ENCODE measurements around the gene NAT9.

The NAT9 gene

DNA sequence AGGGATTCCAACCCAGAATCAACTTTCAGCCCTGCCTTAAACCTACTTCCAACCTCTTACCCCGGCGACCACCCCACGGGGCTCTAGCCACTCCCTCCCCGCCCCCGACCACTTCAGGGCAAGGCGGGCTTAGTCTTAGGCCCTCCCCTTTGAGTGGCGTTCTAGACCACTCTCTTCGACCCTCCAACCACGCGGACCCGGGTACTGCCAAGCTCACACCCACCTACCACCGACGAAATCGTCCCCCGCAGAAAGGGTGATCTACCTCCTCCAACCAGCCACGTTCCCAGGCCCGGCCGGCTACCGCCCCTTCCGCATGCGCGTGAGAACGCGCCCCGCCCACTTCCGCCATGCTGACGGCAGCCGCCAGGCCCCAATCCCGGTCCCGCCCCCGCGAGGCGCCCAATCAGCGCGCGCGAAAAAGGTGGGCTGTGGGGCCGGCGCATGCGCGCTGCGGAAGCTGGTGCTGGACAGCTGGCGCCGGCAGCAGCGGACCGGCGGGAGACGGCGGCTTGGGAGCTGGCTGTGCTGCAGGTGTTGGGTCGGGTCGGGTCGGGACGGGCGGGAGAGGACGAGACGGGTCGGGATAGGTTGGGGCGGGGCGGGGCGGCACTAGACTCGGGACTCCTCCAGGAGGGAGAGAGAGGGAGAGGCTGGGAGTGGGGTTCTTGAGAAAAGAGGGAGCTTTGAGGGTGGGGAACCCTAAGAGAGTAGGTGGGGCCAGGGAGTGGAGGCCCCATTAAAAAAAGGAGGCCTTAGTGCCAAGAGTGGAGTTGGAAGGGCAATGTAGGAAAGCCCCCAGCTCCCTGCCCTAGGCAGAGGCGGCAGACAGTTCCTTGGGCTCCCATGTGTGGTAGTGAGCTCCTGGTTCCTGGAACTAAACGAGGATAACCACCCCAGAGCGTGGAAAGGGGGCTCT, at the start of gene NAT9:
NAT9 (minus strand) TSS at position 302 of the 919 bp plus-strand sequence. CDS start 647 bp downstream, outside the sequence.
- peak; percentile 99 for DNase-seq (ENCODE audit: low read depth)

DNA sequence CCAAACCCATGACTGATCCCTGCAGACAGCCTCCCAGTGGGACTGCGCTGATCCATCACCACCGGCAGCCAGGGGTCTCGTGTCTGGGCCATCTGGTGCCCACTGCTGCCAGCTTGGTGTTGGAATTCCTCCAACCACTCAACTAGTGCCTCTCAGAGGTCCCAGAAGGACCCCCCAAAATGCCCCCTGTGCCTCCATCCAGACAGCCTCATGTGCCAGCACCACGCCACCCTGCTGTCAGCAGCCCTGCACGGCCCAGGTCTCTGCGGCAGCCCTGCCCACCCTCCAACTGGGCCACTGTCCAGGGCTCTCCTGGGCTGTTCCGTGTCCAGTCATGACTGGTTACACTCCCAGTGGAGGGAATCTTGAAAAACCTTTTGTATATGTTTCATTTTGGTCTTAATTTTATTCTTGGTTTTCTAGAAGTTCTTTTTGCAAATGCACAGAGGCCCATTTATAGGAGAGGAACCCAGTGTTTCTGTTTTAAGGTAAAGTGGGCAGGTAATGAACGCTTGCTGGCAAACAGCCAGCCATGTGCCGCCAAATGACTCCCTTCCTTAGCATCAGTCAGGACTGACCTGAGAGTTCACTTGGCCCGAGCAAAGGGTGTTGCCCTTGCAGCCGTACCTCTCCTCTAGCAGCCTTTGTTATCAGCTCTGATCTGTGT, 48.9 kb upstream of the NAT9 start:
- DNase-seq (ENCODE audit: low read depth) = no peak

GRCh38 chr17:74822939-74823367, 46.8 kb upstream of the NAT9 start:
- DNase-seq (ENCODE audit: low read depth) = no peak

- no peak for DNase-seq (ENCODE audit: low read depth)
Observed at GRCh38 chr17:74822335-74822938, 46.3 kb upstream of the NAT9 start.

- DNase-seq (ENCODE audit: low read depth) = no peak
Observed at GRCh38 chr17:74821655-74822334, 45.6 kb upstream of the NAT9 start.

DNA sequence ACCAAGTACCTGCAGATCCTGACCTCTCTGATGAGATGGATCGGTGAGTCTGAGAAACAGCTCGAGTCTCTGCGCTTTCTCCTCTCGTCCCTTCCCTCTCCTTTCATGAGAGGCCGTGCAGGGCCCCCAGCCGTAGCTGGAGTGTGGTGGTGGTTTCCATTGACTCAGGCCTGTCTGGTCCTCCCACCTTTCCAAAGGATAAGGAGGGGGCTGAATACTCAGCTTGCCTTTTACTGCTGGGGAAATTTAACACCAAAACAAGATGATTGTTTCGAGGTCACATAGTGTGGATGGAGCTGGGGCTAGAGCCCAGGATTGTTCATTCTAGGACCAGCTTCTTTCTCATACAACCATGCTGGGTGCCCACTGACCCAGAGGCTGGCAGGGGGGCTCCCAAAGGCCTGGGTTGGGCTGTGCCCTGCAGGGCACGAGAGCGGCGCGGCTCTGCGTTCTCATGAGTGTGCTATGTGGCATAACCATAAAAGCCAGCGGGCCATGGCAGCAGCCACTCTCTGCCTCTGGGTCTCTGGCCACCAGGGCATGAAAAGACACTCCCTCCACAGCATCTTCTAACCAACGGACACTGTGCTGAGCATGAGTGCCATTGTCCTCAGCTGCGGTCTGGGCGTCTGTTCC, 43.8 kb upstream of the NAT9 start:
- no peak for DNase-seq (ENCODE audit: low read depth)

DNA sequence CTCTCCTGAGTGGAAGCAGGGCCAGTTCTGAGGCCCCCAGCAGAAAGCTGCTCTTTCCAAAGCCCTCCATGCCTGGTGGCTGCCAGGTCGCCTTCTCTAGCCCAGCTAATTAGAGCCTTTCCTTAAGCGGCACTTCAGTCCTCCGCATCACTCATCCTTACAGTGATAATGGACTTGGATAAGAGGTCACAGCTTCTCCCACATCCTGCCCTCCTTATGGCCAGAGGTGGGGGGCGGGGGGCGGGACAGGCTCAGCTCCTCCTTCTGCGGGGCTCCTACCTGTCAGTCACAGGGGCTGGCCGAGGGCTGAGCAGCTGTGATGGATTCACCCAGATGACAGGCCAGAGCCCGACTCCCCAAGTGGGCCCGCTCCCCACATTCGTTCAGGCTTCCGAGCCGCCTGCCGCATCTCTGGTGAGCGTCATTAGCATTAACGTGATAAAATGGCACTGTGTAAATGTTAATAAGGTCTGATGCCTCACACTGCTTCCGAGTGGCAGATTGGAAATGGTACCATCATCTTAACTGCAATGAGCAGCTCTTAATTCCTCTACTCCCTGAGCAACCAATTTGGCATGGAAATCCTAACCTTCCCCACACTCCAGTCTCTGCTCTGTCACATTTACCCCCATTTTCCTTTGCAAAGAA, 42.3 kb upstream of the NAT9 start:
- DNase-seq (ENCODE audit: low read depth) = no peak

- DNase-seq (ENCODE audit: low read depth) = no peak
Observed at GRCh38 chr17:74816905-74817620, 40.9 kb upstream of the NAT9 start.

DNA sequence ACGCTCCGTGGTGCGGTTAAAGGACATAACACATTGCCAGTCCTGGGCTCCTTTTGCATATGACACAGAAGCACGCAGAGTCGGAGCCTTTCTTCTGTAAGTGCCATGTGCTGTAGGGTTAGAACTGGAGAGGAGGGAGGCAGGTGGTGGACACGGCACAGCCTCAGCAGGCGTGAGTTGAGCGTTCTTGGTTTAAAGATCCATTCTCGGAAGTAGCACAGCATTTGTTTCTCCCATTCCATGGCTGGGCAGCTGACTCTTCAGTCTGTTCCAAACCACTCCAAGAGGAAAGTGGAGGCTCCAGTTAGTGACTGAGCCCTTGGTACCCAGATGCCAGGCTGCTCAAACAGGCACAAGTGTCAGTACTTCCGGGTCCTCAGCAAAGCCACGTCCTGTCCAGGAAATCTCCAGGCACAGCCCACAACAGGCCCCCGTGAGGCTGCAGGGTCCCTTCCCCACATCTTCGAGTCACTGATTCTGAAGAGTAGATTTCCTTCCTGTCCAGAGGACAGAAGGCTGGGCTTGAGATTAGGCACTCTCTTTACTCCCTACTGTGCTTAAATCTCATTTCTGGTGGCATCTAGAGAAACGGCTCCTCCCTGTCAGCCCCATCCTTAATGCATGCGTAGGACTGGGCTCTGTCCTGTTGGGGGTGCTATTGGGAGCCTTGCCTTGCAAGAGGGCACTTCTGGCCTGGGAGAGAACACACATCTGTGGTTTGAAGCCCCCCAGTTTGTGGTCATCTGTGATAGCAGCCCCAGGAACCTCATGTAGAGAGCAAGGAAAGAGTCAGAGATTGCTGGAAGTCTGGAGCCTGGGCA, 39.6 kb upstream of the NAT9 start:
- DNase-seq (ENCODE audit: low read depth) = no peak

- no peak for DNase-seq (ENCODE audit: low read depth)
Observed at GRCh38 chr17:74815067-74815466, 38.9 kb upstream of the NAT9 start.

DNA sequence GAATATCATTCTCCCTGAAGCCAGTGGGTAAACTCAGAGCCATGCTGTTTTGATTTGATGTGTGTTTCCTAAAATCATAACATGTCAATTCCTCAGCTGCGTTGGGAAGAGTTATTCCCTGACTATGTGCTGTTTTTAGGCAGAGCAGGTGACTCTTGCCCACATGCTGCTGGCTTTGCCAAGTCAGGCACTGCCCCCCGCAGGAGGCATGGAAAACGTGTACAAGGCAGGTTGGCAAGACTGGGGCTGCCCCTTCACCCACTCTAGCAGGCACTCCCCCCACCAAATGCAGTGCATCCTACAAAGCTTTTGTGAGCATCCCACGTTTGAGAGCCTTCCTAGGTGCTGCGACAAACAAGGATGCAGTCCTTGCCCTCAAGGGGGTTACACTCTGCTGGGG, 38.3 kb upstream of the NAT9 start:
- no peak for DNase-seq (ENCODE audit: low read depth)

- no peak for DNase-seq (ENCODE audit: low read depth)
Observed at GRCh38 chr17:74812109-74813009, 36.2 kb upstream of the NAT9 start.

DNA sequence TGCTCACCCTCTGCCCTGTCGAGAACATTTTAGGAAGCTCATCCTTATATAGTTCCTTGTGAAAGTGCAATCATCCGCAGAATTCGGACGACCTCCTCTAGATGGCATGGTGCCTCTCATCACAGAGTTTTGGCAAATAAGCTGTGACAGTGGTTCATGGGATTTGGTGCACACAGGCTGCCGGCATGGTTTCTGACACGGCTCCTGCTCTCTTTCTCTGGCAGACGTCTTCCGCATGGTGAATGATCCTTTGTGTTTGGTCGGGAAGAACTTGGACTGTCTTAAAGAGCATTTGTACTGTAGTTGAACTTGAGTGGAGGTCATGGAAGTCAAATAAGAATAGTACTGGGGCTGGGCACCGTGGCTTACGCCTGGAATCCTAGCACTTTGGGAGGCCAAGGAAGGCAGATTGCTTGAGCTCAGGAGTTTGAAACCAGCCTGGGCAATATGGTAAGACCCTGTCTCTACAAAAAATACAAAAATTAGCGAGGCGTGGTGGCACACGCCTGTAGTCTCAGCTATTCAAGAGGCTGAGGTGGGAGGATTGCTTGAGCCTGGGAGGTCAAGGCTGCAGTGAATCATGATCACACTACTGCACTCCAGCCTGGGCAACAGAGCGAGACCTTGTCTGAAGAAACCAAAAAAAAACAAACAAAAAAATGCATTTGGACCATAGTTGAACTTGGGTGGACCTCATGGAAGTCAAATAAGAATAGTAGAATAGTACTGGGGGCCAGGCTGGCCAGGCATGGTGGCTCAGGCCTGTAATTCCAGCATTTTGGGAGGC, 34.7 kb upstream of the NAT9 start:
- no peak for DNase-seq (ENCODE audit: low read depth)

DNA sequence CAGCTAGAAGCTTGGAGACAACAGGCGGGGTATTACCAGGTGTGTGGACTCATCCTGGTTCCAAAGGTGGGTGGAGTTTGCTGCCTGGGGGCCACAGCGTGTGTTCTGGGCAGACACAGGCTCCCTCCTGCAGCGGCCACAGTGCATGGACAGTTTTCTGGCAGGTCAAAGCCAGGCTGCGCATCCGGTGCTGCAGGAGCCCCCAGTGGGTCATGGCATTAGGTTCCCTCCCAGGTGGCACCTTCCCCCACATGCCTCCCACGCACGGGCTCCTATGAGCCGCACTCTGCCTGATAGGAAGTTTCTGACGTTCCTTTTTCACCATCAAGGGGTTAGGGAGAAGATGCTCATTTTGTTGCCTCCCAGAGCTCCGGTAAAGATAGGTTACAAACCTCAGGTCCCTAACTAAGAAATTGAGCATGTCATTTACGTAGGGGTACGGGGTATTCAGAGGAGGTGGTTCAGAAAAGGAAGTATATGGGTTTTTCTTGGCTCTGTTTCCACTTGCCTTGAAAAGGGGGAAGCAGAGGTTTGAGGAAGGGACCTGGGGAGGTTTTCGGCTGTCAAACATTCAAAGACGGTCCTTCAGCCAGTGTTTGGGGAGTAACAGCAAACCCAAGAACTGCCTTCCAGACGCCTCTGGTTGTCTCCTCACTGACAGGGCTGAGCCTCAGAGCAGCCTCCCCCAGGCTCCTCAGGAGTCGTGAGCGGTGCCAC, 32.7 kb upstream of the NAT9 start:
- DNase-seq (ENCODE audit: low read depth) = no peak

- no peak for DNase-seq (ENCODE audit: low read depth)
Observed at GRCh38 chr17:74807925-74808324, 31.8 kb upstream of the NAT9 start.

DNA sequence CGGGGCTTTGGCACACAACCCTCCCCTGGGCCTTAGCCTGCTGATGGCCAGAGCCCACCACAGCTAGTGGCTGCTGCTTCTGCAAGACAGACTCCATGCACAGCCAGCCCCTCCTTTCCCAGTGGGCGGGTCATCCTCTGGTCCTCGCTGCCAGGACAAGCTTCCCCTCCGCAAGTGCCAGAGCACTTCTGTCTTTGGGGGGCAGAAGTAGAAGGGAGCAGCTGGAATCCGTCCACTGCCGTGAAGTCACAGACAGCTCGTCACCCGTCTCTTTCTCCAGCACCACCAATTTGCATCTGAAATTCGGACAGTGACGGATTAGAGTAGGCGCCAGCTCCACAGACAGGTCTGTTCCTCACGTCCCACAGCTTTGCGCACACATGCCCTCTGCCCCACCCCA, 31.3 kb upstream of the NAT9 start:
- no peak for DNase-seq (ENCODE audit: low read depth)

DNA sequence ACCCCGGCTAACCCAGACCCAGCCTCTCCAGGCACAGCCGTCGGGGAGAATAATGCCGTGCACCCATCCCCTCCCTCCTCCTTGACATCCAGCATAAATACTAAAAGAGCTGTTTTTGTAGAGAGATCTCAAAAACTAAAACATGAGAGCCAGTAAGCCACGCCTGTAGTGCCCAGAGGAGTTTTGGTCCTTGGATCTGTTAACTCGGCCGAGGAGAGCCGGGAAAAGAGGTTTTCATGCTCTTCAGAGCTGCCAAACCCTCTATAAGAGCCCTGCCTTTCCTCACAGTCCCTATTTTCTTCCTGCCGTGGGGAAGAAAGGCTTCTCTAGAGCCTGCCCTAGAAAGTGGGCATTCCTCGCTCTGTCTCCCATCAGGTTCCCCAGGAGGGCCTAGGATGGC, 30.2 kb upstream of the NAT9 start:
- DNase-seq (ENCODE audit: low read depth) = no peak

All from stimulated activated CD8-positive, alpha-beta memory T cell treated with anti-CD3 and anti-CD28 coated beads, Interleukin-4, amount 100 ng/mL, for 24 hours (primary cell).